ENCODE results near the gene ZNF365. TPM values are rescaled to one million over a fixed set of nuclear protein-coding genes. Genes with fewer than 3 reads are reported as not detected.

Gene ZNF365
- total and polyA plus RNA-seq, 9 of the 15 experiments (the other 6 are each of a cell fraction or from before 2014, with no cell fraction given) = 0.03 to 0.04 TPM; not detected in 7

GRCh38 chr10:62382831-62383230 lies 8.7 kb downstream of the ZNF365 start (continued):
- no peak for TF ChIP-seq ZBTB11 (CRISPR knock-in tag; IDR thresholded peaks at IDR 0.05)
- no peak for TF ChIP-seq MIER1 (IDR thresholded peaks at IDR 0.05; ENCODE audit: low read depth)
- no peak for TF ChIP-seq KAT8 (IDR thresholded peaks at IDR 0.05; ENCODE audit: low read depth)
- no peak for TF ChIP-seq THAP12 (CRISPR knock-in tag; IDR thresholded peaks at IDR 0.05)
- no peak for TF ChIP-seq DNMT1 (IDR thresholded peaks at IDR 0.05)
- TF ChIP-seq TCF15 (CRISPR knock-in tag; IDR thresholded peaks at IDR 0.05) = no peak
- TF ChIP-seq ZNF511 (CRISPR knock-in tag; IDR thresholded peaks at IDR 0.05) = no peak
